ENCODE results near the gene DDIT3. TPM values are rescaled to one million over a fixed set of nuclear protein-coding genes. Genes with fewer than 3 reads are reported as not detected.

Gene DDIT3
- total and polyA plus RNA-seq, 4 donors = 4.7 to 30.2 (median 16.2) TPM

GRCh38 chr12:57545809-57546437, 25.6 kb upstream of the DDIT3 start:
- Histone ChIP-seq H3K27ac (ENCODE audit: low read depth in 1 of 2, low read length in 2 of 2) (no peak overlapping the region), H3K4me3 (ENCODE audit: low read depth in 1 of 3, low read length in 3 of 3) (peak overlapping the region; percentile 85 to 86 (median 86)), H3K9ac (ENCODE audit: low read depth in 1 of 2, low read length in 2 of 2) (peak overlapping the region; percentile 70 to 86), H3K4me1 (ENCODE audit: control insufficient read depth in 4 of 4, insufficient read depth in 4 of 4, low read length in 3 of 4) (peaks cover 6 to 15% (median 10%) of the 10 kb centered on the region in 4 donors), H3K9me3 (ENCODE audit: control insufficient read depth in 4 of 4, low read length in 3 of 4) (no peaks in the 10 kb centered on the region), H3K36me3 (ENCODE audit: control insufficient read depth in 4 of 4, insufficient read depth in 3 of 4, low read depth in 1 of 4, low read length in 3 of 4) (peaks cover 0 to 2% (median under 1%) of the 10 kb centered on the region in 4 donors), H3K27me3 (ENCODE audit: control insufficient read depth in 4 of 4, insufficient read depth in 4 of 4, low read length in 3 of 4) (peaks cover 0 to 12% (median 2%) of the 10 kb centered on the region in 4 donors)
- DNase-seq (ENCODE audit: low spot score) = no peak
- 69% methylated on average over 15 of the region's 15 CpGs for WGBS
- TF ChIP-seq FOXA1 (IDR thresholded peaks at IDR 0.05) = no peak
- TF ChIP-seq SP1 (IDR thresholded peaks at IDR 0.05) = no peak
- TF ChIP-seq YY1 (IDR thresholded peaks at IDR 0.05) = no peak
- TF ChIP-seq FOXA2 (IDR thresholded peaks at IDR 0.05) = no peak

- H3K4me1 ChIP-seq (ENCODE audit: control insufficient read depth in 4 of 4, insufficient read depth in 4 of 4, low read length in 3 of 4) = peaks cover 1 to 13% (median 9%) of the 10 kb centered on the region in 4 donors
- peaks cover 1 to 8% (median 3%) of the 10 kb centered on the region in 4 donors for H3K36me3 ChIP-seq (ENCODE audit: control insufficient read depth in 4 of 4, insufficient read depth in 3 of 4, low read depth in 1 of 4, low read length in 3 of 4)
- TF ChIP-seq TAF1 (conservative IDR thresholded peaks at IDR 0.05) = no peak
- TF ChIP-seq, protein P1, sequence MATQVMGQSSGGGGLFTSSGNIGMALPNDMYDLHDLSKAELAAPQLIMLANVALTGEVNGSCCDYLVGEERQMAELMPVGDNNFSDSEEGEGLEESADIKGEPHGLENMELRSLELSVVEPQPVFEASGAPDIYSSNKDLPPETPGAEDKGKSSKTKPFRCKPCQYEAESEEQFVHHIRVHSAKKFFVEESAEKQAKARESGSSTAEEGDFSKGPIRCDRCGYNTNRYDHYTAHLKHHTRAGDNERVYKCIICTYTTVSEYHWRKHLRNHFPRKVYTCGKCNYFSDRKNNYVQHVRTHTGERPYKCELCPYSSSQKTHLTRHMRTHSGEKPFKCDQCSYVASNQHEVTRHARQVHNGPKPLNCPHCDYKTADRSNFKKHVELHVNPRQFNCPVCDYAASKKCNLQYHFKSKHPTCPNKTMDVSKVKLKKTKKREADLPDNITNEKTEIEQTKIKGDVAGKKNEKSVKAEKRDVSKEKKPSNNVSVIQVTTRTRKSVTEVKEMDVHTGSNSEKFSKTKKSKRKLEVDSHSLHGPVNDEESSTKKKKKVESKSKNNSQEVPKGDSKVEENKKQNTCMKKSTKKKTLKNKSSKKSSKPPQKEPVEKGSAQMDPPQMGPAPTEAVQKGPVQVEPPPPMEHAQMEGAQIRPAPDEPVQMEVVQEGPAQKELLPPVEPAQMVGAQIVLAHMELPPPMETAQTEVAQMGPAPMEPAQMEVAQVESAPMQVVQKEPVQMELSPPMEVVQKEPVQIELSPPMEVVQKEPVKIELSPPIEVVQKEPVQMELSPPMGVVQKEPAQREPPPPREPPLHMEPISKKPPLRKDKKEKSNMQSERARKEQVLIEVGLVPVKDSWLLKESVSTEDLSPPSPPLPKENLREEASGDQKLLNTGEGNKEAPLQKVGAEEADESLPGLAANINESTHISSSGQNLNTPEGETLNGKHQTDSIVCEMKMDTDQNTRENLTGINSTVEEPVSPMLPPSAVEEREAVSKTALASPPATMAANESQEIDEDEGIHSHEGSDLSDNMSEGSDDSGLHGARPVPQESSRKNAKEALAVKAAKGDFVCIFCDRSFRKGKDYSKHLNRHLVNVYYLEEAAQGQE (IDR thresholded peaks at IDR 0.05) = no peak
- no peak for TF ChIP-seq FOXA2 (IDR thresholded peaks at IDR 0.05)
- TF ChIP-seq GABPA (IDR thresholded peaks at IDR 0.05 in 1 of 2, conservative IDR thresholded peaks at IDR 0.05 in 1 of 2) = no peak
- TF ChIP-seq, protein P2, sequence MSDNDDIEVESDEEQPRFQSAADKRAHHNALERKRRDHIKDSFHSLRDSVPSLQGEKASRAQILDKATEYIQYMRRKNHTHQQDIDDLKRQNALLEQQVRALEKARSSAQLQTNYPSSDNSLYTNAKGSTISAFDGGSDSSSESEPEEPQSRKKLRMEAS (IDR thresholded peaks at IDR 0.05) = no peak
- TF ChIP-seq RAD21 (IDR thresholded peaks at IDR 0.05) = no peak
- TF ChIP-seq EGR1 (IDR thresholded peaks at IDR 0.05; ENCODE audit: low read depth in 2 of 2) = no peak
- no peak for TF ChIP-seq YY1 (IDR thresholded peaks at IDR 0.05)
- no peak for TF ChIP-seq HNF4A (conservative IDR thresholded peaks at IDR 0.05)
- TF ChIP-seq JUND (IDR thresholded peaks at IDR 0.05) = no peak
- TF ChIP-seq SP1 (IDR thresholded peaks at IDR 0.05) = no peak
Measured at GRCh38 chr12:57543581-57543980, 23.3 kb upstream of the DDIT3 start.

GRCh38 chr12:57541717-57542116, 21.4 kb upstream of the DDIT3 start:
- TF ChIP-seq SP1 (IDR thresholded peaks at IDR 0.05) = no peak
- Histone ChIP-seq H3K27ac (ENCODE audit: low read depth in 1 of 2, low read length in 2 of 2) (no peak overlapping the region), H3K9ac (ENCODE audit: low read depth in 1 of 2, low read length in 2 of 2) (no peak overlapping the region), H3K9me3 (ENCODE audit: control insufficient read depth in 4 of 4, low read length in 3 of 4) (no peaks in the 10 kb centered on the region), H3K4me3 (ENCODE audit: low read depth in 1 of 3, low read length in 3 of 3) (no peak overlapping the region), H3K4me1 (ENCODE audit: control insufficient read depth in 4 of 4, insufficient read depth in 4 of 4, low read length in 3 of 4) (peaks cover 1 to 12% (median 8%) of the 10 kb centered on the region in 4 donors), H3K27me3 (ENCODE audit: control insufficient read depth in 4 of 4, insufficient read depth in 4 of 4, low read length in 3 of 4) (no peaks in the 10 kb centered on the region), H3K36me3 (ENCODE audit: control insufficient read depth in 4 of 4, insufficient read depth in 3 of 4, low read depth in 1 of 4, low read length in 3 of 4) (peaks cover 1 to 13% (median 4%) of the 10 kb centered on the region in 4 donors)
- DNase-seq (ENCODE audit: low spot score) = no peak
- 83% methylated on average over 2 of the region's 2 CpGs for WGBS

More at GRCh38 chr12:57543581-57543980, 23.3 kb upstream of the DDIT3 start:
- Histone ChIP-seq H3K27me3 (ENCODE audit: control insufficient read depth in 4 of 4, insufficient read depth in 4 of 4, low read length in 3 of 4) (peaks cover 0 to under 1% (median 0%) of the 10 kb centered on the region in 4 donors), H3K4me3 (ENCODE audit: low read depth in 1 of 3, low read length in 3 of 3) (no peak overlapping the region), H3K9ac (ENCODE audit: low read depth in 1 of 2, low read length in 2 of 2) (no peak overlapping the region), H3K9me3 (ENCODE audit: control insufficient read depth in 4 of 4, low read length in 3 of 4) (no peaks in the 10 kb centered on the region), H3K27ac (ENCODE audit: low read depth in 1 of 2, low read length in 2 of 2) (no peak overlapping the region)
- DNase-seq (ENCODE audit: low spot score) = no peak
- 92% methylated on average over 2 of the region's 2 CpGs for WGBS
